HEK293T (cell line): ENCODE results near the gene HP.

Source experiments
- BHLHE40 ChIP-seq: fragments of 450-650 bp; IDR thresholded peaks from 2 replicates; pipeline ENCODE4 v1.6.1; 2016; ENCODE audit warnings: mild to moderate bottlenecking, moderate library complexity, borderline replicate concordance
- FOXA1 ChIP-seq: fragments of 450-650 bp; IDR thresholded peaks from 2 replicates; pipeline ENCODE4 v1.6.1; 2016; ENCODE audit warnings: mild to moderate bottlenecking
- LEF1 ChIP-seq: fragments of 450-650 bp; IDR thresholded peaks from 2 replicates; pipeline ENCODE4 v1.6.1; 2017; ENCODE audit warnings: mild to moderate bottlenecking, borderline replicate concordance
- NFRKB ChIP-seq: fragments of 450-650 bp; IDR thresholded peaks from 2 replicates; pipeline ENCODE4 v1.6.1; 2016; ENCODE audit warnings: mild to moderate bottlenecking, moderate library complexity
- SP1 ChIP-seq: fragments of 450-650 bp; IDR thresholded peaks from 2 replicates; pipeline ENCODE4 v1.6.1; 2017

DNA sequence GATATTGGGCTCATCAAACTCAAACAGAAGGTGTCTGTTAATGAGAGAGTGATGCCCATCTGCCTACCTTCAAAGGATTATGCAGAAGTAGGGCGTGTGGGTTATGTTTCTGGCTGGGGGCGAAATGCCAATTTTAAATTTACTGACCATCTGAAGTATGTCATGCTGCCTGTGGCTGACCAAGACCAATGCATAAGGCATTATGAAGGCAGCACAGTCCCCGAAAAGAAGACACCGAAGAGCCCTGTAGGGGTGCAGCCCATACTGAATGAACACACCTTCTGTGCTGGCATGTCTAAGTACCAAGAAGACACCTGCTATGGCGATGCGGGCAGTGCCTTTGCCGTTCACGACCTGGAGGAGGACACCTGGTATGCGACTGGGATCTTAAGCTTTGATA is 6.1 kb downstream of the HP start:
- TF ChIP-seq SP1, result no peak
- TF ChIP-seq BHLHE40, result no peak
- TF ChIP-seq FOXA1, result no peak
- no peak for TF ChIP-seq NFRKB
- no peak for TF ChIP-seq LEF1
